ENCODE results near the gene DST. TPM values are rescaled to one million over a fixed set of nuclear protein-coding genes. Genes with fewer than 3 reads are reported as not detected.

Gene DST
- total RNA-seq, 1 experiment from 2014 or later = 132 TPM

DNA sequence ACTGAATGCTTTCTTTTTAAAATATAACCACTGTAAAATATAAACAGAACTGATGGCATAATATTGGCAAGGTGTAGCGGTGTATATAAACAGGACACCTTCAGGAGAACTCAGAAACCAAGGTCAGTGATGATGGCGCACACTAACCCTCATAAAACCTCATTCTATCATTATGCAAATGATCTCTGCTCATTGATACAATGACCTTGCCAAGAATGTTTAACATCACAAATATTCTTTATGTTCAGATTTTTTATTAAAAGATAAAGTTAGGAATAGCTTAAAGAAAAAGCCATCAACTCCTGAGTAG lies 48.6 kb upstream of the DST start:
- H3K4me1 Mint-ChIP-seq = peaks cover 40% of the 10 kb centered on the region
- no peak for TF ChIP-seq GTF2I (CRISPR knock-in tag; conservative IDR thresholded peaks at IDR 0.05)
- TF ChIP-seq, protein P1, sequence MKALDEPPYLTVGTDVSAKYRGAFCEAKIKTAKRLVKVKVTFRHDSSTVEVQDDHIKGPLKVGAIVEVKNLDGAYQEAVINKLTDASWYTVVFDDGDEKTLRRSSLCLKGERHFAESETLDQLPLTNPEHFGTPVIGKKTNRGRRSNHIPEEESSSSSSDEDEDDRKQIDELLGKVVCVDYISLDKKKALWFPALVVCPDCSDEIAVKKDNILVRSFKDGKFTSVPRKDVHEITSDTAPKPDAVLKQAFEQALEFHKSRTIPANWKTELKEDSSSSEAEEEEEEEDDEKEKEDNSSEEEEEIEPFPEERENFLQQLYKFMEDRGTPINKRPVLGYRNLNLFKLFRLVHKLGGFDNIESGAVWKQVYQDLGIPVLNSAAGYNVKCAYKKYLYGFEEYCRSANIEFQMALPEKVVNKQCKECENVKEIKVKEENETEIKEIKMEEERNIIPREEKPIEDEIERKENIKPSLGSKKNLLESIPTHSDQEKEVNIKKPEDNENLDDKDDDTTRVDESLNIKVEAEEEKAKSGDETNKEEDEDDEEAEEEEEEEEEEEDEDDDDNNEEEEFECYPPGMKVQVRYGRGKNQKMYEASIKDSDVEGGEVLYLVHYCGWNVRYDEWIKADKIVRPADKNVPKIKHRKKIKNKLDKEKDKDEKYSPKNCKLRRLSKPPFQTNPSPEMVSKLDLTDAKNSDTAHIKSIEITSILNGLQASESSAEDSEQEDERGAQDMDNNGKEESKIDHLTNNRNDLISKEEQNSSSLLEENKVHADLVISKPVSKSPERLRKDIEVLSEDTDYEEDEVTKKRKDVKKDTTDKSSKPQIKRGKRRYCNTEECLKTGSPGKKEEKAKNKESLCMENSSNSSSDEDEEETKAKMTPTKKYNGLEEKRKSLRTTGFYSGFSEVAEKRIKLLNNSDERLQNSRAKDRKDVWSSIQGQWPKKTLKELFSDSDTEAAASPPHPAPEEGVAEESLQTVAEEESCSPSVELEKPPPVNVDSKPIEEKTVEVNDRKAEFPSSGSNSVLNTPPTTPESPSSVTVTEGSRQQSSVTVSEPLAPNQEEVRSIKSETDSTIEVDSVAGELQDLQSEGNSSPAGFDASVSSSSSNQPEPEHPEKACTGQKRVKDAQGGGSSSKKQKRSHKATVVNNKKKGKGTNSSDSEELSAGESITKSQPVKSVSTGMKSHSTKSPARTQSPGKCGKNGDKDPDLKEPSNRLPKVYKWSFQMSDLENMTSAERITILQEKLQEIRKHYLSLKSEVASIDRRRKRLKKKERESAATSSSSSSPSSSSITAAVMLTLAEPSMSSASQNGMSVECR (CRISPR knock-in tag; IDR thresholded peaks at IDR 0.05; ENCODE audit: borderline replicate concordance) = no peak
- no peak for TF ChIP-seq RELA (CRISPR knock-in tag; IDR thresholded peaks at IDR 0.05; ENCODE audit: borderline replicate concordance)
- no peak for TF ChIP-seq FOXK1 (CRISPR knock-in tag; IDR thresholded peaks at IDR 0.05)
- TF ChIP-seq TP53 (CRISPR knock-in tag; IDR thresholded peaks at IDR 0.05) = no peak
- TF ChIP-seq, protein P2, sequence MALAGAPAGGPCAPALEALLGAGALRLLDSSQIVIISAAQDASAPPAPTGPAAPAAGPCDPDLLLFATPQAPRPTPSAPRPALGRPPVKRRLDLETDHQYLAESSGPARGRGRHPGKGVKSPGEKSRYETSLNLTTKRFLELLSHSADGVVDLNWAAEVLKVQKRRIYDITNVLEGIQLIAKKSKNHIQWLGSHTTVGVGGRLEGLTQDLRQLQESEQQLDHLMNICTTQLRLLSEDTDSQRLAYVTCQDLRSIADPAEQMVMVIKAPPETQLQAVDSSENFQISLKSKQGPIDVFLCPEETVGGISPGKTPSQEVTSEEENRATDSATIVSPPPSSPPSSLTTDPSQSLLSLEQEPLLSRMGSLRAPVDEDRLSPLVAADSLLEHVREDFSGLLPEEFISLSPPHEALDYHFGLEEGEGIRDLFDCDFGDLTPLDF (CRISPR knock-in tag; IDR thresholded peaks at IDR 0.05) = no peak
- no peak for TF ChIP-seq PRRX2 (CRISPR knock-in tag; IDR thresholded peaks at IDR 0.05)
- TF ChIP-seq, protein P3, sequence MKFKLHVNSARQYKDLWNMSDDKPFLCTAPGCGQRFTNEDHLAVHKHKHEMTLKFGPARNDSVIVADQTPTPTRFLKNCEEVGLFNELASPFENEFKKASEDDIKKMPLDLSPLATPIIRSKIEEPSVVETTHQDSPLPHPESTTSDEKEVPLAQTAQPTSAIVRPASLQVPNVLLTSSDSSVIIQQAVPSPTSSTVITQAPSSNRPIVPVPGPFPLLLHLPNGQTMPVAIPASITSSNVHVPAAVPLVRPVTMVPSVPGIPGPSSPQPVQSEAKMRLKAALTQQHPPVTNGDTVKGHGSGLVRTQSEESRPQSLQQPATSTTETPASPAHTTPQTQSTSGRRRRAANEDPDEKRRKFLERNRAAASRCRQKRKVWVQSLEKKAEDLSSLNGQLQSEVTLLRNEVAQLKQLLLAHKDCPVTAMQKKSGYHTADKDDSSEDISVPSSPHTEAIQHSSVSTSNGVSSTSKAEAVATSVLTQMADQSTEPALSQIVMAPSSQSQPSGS (CRISPR knock-in tag; IDR thresholded peaks at IDR 0.05; ENCODE audit: borderline replicate concordance, low read depth) = no peak
- TF ChIP-seq SMAD4 (CRISPR knock-in tag; IDR thresholded peaks at IDR 0.05) = no peak
- no peak for TF ChIP-seq ZNF263 (CRISPR knock-in tag; IDR thresholded peaks at IDR 0.05; ENCODE audit: low read depth)
- TF ChIP-seq, protein P4, sequence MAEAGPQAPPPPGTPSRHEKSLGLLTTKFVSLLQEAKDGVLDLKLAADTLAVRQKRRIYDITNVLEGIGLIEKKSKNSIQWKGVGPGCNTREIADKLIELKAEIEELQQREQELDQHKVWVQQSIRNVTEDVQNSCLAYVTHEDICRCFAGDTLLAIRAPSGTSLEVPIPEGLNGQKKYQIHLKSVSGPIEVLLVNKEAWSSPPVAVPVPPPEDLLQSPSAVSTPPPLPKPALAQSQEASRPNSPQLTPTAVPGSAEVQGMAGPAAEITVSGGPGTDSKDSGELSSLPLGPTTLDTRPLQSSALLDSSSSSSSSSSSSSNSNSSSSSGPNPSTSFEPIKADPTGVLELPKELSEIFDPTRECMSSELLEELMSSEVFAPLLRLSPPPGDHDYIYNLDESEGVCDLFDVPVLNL (CRISPR knock-in tag; IDR thresholded peaks at IDR 0.05; ENCODE audit: borderline replicate concordance, low read depth) = no peak
- TF ChIP-seq, protein P5, sequence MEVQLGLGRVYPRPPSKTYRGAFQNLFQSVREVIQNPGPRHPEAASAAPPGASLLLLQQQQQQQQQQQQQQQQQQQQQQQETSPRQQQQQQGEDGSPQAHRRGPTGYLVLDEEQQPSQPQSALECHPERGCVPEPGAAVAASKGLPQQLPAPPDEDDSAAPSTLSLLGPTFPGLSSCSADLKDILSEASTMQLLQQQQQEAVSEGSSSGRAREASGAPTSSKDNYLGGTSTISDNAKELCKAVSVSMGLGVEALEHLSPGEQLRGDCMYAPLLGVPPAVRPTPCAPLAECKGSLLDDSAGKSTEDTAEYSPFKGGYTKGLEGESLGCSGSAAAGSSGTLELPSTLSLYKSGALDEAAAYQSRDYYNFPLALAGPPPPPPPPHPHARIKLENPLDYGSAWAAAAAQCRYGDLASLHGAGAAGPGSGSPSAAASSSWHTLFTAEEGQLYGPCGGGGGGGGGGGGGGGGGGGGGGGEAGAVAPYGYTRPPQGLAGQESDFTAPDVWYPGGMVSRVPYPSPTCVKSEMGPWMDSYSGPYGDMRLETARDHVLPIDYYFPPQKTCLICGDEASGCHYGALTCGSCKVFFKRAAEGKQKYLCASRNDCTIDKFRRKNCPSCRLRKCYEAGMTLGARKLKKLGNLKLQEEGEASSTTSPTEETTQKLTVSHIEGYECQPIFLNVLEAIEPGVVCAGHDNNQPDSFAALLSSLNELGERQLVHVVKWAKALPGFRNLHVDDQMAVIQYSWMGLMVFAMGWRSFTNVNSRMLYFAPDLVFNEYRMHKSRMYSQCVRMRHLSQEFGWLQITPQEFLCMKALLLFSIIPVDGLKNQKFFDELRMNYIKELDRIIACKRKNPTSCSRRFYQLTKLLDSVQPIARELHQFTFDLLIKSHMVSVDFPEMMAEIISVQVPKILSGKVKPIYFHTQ (CRISPR knock-in tag; IDR thresholded peaks at IDR 0.05) = no peak
- TF ChIP-seq SMAD3 (CRISPR knock-in tag; IDR thresholded peaks at IDR 0.05; ENCODE audit: borderline replicate concordance) = no peak
- H3K9me3 Mint-ChIP-seq = no peaks in the 10 kb centered on the region
- H3K27me3 Mint-ChIP-seq (ENCODE audit: low read depth) = no peaks in the 10 kb centered on the region
- DNase-seq (ENCODE audit: low spot score) = no peak
- H3K36me3 Mint-ChIP-seq = peaks cover 2% of the 10 kb centered on the region
- ChIA-PET CTCF (interaction anchor here (1.4 to 1.9 kb wide), 2 partner anchors 8 to 161 kb away, joined by 5 to 6 read pairs; no protein-coding TSS in a partner anchor), POLR2A (no interaction called here)
- no peak for ATAC-seq
- H3K4me3 Mint-ChIP-seq = no peak overlapping the region
- H3K27ac Mint-ChIP-seq = no peak overlapping the region

Data from WTC11 (cell line).